H1 (cell line): Measurements from ENCODE around the gene CUTA.

ENCODE experiments used
- ATF3 ChIP-seq: IDR thresholded peaks from 2 replicates; pipeline ENCODE4 v1.6.1; 2011; ENCODE audit warnings: low read depth, mild to moderate bottlenecking, low read length; ENCODE audit not compliant: insufficient read depth
- BACH1 ChIP-seq: IDR thresholded peaks from 2 replicates; pipeline ENCODE4 v1.6.1; 2012; ENCODE audit warnings: low read length, improper control_type of control experiment
- CTCF ChIP-seq, 3 experiments: IDR thresholded peaks; 1 replicate in 2 of 3; 2 replicates in 1 of 3; pipeline versions ENCODE4 v1.5.1 to v1.6.1; 2011; ENCODE audit warnings: low read length in 3 of 3, mild to moderate bottlenecking in 3 of 3, inconsistent platforms in 2 of 3, low read depth in 1 of 3, moderate library complexity in 1 of 3; ENCODE audit not compliant: insufficient read depth in 1 of 3; ENCODE audit errors: control extremely low read depth in 1 of 3
- MAX ChIP-seq: IDR thresholded peaks from 2 replicates; pipeline ENCODE4 v1.6.1; 2012; ENCODE audit warnings: inconsistent platforms
- SIN3A ChIP-seq, 2 experiments: IDR thresholded peaks in 1 of 2; conservative IDR thresholded peaks in 1 of 2; 2 replicates each; pipeline ENCODE4 v1.6.1; 2011 to 2012; ENCODE audit warnings: low read length in 2 of 2, improper control_type of control experiment in 1 of 2, low read depth in 1 of 2, mild to moderate bottlenecking in 1 of 2

- TF ChIP-seq CTCF (IDR thresholded peaks at IDR 0.05; ENCODE audit: control extremely low read depth in 1 of 3, insufficient read depth in 1 of 3, low read depth in 1 of 3, low read length in 3 of 3) (no peak), BACH1 (no peak), ATF3 (no peak), SIN3A (conservative IDR thresholded peaks at IDR 0.05 in 1 of 2, IDR thresholded peaks at IDR 0.05 in 1 of 2; ENCODE audit: low read depth in 1 of 2, low read length in 2 of 2) (no peak), MAX (no peak)
Measured at GRCh38 chr6:33446356-33446755, 28.4 kb upstream of the CUTA start.
